Caki2 (cell line): ENCODE results near the gene SYNGR3. TPM values are rescaled to one million over a fixed set of nuclear protein-coding genes. Genes with fewer than 3 reads are reported as not detected.
A peak's percentile ranks its signal among the peaks of the same experiment; 100 is the strongest.
"Not testable (repeated sequence)": the region's sequence is repeated elsewhere in the genome, so short reads cannot be mapped to it uniquely, and the experiment has no call there.

Source experiments
- DNase-seq: peaks from one replicate; pipeline ENCODE4 v3.0.0-alpha.2; 2015; ENCODE audit warnings: low read depth
- in situ Hi-C: cut with HindIII; loops from 2 replicates; pipeline ENCODE4 v1.10.0; 2016; ENCODE audit warnings: low sequenced_read_pairs, low pct_unique_long_range_greater_than_20kb, mixed read lengths
- total RNA-seq: library from RNA; depleted of rRNA; stranded (reverse); fragments of >200 nt; shearing (Covaris generic); gene quantifications from 2 replicates; pipeline ENCODE4 v1.2.3, GENCODE V29; 2014; ENCODE audit warnings: low replicate concordance

SYNGR3 gene
- total RNA-seq, 1 experiment from 2014 or later = 44.9 TPM

DNA sequence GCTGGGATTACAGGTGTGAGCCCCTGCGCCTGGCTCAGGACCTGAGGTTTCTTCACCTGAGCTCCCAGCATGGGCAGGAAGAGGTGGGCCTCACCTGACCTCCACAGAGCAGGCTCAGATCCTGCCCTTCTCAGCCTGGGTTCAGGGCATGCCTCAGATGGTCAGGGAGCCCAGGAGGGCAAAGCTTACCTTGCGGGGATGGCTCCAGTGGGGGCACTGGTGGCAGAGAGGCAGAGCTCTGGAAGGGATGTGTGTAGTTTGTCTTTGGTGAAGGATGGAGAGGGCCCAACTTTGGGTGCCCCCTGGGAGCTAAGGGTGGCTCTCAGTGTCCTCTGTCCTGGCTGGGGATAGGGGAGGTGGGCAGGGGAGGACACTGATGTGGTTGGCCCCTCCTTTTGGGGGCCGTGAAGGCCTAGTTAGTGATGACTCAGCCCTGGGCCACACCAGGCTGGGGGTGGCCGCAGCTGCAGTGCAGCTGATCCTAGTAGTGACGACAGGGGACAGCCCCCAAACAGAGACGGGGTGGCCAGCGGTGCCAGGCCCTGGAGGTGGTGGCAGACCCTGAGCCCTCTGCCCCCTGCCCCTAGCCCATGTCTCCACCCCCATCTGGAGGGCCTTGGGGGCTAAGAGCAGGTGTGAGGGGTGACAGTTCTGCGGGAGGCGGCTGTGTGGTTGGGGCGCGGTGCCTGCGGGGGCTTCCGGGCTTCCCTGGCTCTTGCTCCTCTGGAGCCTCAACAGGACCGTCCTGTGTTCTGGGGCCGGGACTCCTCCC, 42.7 kb downstream of the SYNGR3 start:
- in situ Hi-C loops = loop anchor here (25.0 kb wide), 1 partner anchor 480 kb away; the partner anchor contains the start of genes AMDHD2 and ATP6V0C
- no peak for DNase-seq

DNA sequence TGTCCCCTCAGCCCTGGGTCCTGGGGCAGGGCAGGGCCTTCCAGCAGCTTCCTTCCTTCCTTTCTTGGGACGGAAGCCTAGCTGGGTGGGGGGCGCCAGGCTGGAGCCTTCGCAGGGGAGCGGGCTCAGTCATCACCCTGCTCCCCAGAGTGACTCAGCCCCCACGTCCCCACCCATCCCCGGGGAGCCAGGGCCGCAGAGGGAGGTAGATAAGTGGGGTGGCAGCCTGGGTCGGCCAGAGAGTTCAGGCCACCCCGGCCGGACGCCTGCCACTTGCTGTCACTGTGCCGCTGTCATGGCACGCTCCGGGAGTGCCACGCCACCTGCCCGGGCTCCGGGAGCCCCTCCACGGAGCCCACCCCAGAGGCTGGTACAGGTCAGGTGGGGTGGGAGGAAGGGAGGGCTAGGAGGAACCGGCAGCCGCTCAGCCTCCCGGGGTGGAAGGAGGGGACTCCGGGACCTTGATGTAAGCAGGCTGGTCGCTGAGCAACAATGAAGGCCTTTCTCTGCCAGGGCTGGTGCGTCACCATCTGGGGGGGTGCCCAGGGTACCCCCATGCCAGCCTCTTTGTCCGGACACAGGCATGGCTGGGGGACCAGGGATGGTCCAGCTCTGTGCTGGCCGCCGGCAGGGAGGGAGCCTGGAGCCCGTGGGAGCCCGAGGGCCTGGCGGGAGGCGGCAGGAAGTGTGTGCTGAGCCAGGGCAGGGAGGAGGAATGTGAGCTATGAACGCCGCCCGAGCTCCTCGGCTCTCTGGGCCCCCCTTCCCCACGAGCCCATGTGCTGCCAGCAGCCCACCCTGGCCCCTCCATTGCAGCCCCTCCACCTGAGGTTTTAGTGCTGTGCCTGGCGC, 43.5 kb downstream of the SYNGR3 start:
- no peak for DNase-seq
- in situ Hi-C loops = loop anchor here (25.0 kb wide), 1 partner anchor 479 kb away; the partner anchor contains the start of genes AMDHD2 and ATP6V0C

DNA sequence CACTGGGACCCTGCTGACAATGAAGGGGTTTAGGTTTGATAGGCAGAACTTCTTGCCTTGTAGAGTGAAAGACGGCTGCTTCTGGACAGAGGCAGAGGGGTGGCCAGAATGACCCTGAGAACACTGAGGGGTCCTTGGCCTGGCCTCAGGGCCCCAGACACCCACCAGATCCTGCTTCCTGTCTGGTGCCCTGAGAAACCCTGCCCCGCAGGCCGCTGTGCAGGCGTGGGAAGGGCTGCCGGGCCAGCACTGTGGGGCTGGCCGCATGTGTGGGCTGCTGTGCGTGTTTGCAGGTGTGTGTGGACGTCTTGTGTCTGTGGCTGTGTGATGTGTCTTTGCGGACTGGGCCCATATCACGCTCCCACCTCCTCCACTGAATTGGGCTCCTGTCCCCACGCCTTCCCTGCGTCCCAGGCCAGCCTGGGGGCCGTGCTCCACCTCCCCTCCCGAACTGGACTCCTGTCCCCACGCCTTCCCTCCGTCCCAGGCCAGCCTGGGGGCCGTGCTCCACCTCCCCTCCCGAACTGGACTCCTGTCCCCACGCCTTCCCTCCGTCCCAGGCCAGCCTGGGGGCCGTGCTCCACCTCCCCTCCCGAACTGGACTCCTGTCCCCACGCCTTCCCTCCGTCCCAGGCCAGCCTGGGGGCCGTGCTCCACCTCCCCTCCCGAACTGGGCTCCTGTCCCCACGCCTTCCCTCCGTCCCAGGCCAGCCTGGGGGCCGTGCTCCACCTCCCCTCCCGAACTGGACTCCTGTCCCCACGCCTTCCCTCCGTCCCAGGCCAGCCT, 44.3 kb downstream of the SYNGR3 start:
- in situ Hi-C loops = loop anchor here (25.0 kb wide), 1 partner anchor 478 kb away; the partner anchor contains the start of genes AMDHD2 and ATP6V0C

DNA sequence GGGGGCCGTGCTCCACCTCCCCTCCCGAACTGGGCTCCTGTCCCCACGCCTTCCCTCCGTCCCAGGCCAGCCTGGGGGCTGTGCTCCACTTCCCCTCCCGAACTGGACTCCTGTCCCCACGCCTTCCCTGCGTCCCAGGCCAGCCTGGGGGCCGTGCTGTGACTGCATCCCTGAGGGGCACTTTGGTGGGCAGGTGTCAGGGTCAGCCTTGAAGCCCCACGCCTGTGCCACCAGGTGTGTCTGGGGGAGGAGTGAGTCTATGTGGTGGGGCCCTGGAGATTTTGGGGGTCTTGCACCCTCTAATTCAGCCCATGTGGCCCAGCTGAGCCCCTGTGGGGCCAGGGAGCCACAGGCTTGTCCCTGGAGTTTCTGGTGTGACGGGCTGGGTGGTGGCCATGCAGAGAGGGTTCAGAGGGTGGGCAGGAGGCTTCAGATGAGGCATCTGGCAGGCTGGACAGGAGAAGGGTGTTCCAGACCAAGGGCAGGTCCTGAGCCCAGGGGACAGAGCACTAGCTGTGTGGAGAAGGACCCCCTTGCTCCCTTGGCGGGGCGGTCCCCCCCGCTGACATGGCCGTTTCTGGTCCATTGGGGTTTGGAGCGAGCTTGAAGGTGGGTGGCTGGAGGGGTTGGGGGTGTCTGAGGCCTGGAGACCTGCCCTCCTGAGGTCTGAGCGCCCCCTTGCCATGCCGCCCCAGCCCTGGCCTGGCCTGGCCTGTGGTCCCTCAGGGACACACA, 45.1 kb downstream of the SYNGR3 start:
- DNase-seq = no peak
- in situ Hi-C loops = loop anchor here (25.0 kb wide), 1 partner anchor 477 kb away; the partner anchor contains the start of genes AMDHD2 and ATP6V0C

More for the DNA sequence above, 44.3 kb downstream of the SYNGR3 start:
- not testable (repeated sequence) for DNase-seq

DNA sequence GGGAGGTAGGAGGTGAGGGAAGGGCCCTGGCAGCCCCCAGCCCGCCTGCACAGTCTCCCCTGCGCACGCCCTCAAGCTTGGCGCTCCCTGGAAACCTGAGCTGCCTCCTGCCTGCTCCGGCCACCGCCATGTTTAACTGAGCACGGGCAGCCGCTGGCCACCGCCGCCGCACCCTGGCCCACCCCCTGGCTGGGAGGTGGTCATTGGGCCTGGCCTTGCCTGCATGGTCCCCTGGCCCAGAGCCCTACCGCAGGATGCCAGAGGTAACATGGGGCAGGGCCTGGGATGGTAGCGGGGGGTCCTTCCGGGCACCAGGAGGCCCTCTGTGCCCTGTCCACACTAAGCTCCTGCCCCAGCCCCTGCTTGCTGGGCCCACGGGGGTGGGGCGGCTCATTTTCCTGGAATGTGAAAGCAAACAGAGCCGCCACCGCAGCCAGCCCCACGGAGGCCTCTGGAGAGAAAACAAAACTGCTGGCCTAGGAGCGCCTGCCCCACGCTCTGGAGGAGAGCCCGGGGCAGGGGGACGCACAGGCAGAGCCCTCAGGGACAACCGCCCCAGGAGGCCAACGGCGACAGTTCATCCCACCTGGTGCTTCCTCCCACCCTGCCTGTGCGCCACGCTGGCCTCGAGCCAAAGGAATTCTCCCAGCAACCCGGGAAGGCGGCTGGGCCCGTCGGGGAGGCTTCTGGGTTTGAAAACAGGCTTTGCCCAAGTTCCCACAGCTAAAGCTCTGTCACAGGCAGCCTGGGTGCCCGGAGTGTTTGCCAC, 45.8 kb downstream of the SYNGR3 start:
- DNase-seq = no peak
- in situ Hi-C loops = loop anchor here (25.0 kb wide), 1 partner anchor 477 kb away; the partner anchor contains the start of genes AMDHD2 and ATP6V0C

DNA sequence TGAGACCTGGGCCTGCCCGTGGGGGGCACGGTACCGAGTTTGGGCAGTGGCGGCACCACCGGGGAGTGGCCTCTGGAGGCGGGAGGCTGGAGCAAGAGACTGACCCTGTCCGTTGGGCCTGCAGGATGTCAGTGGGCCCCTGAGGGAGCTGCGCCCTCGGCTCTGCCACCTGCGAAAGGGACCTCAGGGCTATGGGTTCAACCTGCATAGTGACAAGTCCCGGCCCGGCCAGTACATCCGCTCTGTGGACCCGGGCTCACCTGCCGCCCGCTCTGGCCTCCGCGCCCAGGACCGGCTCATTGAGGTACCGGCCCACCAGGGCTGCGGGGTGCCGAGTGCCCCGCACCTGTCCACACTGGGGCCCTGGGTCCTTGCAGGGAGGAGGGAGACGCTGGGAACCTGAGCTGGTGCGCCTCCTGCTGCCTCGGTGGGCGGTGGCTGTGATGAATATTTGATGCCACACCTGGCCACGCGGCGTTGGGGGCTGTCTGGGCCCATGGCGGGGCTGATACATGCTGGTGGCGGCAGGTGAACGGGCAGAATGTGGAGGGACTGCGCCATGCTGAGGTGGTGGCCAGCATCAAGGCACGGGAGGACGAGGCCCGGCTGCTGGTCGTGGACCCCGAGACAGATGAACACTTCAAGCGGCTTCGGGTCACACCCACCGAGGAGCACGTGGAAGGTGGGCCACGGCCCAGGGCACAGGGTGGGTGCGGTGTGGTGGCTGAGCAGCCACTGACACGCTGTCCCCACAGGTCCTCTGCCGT, 46.6 kb downstream of the SYNGR3 start:
- DNase-seq = no peak
- in situ Hi-C loops = loop anchor here (25.0 kb wide), 1 partner anchor 476 kb away; the partner anchor contains the start of genes AMDHD2 and ATP6V0C

DNA sequence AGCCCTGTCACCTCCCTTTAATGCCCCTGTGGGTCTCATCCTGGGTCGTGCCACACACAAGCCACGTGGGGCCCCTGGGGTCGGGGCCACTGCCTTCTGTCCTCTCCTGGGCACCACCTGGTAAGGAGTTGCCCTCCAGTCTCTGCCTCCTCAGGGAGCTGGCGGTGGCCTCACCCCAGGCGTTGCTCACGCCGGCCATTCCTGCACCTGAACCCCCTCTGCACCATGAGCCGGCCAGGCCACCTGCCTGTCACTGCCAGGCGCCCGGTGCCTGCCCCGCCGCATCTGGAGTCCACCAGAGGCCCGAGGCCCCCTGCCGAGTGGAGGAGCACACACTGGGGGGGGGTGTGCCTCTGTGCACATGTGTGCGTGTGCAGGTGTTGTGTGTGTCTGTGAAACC, 47.3 kb downstream of the SYNGR3 start:
- no peak for DNase-seq

DNA sequence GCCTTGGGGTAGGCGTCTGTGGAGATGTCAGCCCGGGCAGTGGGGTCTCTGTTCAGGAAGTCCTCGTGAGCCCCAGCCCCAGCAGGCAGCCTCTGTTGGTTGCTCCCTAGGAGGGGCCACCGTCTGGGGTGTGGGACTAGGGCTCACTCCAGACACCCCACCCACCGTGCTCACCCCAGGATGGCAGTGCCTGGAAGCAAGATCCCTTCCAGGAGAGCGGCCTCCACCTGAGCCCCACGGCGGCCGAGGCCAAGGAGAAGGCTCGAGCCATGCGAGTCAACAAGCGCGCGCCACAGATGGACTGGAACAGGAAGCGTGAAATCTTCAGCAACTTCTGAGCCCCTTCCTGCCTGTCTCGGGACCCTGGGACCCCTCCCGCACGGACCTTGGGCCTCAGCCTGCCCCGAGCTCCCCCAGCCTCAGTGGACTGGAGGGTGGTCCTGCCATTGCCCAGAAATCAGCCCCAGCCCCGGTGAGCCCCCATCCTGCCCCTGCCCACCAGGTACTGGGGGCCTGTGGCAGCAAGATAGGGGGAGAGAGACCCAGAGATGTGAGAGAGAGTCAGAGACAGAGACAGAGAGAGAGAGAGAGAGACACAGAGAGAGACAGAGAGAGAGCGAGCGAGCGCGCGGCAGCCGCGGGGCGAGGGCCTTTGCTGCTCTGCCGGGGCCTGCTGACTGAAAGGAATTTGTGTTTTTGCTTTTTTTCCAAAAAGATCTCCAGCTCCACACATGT, 48.0 kb downstream of the SYNGR3 start:
- in situ Hi-C loops = loop anchor here (25.0 kb wide), 1 partner anchor 474 kb away; the partner anchor contains the start of genes AMDHD2 and ATP6V0C
- DNase-seq = no peak

More for the DNA sequence above, 47.3 kb downstream of the SYNGR3 start:
- in situ Hi-C loops = loop anchor here (25.0 kb wide), 1 partner anchor 475 kb away; the partner anchor contains the start of genes AMDHD2 and ATP6V0C

DNA sequence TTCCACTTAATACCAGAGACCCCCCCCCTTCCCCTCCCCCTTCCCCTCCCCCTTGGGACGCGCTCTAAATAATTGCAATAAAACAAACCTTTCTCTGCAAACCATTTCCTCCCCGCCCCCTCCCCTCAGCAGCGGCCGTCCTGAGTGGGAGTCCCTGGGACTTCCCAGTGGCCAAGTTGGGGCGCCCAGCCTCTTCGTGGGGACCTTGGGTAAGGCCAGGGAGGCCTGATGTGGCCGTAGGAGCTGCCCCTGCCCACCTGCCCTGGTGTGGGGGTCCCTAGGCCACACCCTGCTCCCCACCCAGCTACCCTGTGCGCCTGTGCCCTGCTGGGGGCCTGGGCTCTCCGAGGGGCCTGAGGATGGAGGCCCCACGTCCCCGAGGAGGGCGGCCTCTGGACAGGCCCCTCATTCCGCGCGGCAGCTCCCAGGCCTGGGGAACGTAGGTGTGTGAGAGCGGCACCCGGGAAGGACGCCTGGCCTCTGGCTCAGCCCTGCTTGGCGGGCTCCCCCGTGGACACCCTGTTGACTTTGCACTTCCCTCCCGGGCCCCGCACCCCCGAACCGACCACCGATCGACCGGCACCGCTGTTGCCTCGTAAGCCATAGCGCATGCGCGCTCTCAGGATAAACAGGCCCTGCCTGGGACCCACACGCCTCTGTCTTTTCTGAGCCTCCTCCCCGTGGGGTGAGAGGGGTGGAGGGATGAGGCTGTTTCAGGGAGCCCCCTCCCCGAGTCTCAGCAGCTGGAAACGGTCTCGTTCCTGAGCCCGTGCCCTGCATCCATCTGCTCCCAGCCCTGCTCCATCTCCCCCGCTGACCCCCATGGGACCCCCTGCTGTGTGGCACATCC, 48.8 kb downstream of the SYNGR3 start:
- in situ Hi-C loops = loop anchor here (25.0 kb wide), 1 partner anchor 474 kb away; the partner anchor contains the start of genes AMDHD2 and ATP6V0C
- no peak for DNase-seq

DNA sequence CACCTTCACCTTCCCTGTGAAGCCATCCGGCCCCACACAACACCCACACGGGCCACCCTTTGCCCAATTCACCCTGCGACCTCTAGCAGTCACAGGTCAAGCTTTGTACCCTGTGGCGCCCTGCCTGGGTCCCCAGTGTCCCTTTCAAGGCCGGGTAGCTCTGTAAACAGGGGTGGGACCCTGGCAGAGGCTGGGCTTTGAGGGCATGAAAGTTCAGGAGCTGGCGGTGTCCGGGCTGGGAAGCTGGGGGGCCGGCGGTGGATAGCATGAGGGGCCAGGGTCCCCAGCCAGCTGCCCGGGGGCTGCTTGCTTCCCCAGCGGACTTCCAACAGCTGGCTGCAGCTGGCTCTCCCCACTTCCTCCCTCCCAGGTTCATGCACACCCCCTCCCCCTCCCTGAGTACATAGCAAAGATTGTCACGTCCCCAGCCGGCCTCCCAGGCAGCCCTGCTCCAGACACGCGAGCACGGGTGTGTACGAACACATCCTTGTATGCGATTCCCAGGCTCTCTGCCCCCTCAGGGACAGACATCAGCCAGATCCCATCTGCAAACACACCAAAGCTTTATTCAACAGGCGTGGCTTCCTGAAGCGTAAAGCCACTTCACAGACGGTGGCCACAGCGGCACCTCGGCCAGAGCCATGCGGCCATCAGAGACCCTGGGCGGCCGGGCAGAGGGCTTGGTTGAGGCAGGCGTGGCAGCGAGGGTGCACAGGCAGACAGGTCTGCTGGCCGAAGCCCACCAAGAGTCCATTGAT, 49.7 kb downstream of the SYNGR3 start:
- no peak for DNase-seq
- in situ Hi-C loops = loop anchor here (25.0 kb wide), 1 partner anchor 473 kb away; the partner anchor contains the start of genes AMDHD2 and ATP6V0C

DNA sequence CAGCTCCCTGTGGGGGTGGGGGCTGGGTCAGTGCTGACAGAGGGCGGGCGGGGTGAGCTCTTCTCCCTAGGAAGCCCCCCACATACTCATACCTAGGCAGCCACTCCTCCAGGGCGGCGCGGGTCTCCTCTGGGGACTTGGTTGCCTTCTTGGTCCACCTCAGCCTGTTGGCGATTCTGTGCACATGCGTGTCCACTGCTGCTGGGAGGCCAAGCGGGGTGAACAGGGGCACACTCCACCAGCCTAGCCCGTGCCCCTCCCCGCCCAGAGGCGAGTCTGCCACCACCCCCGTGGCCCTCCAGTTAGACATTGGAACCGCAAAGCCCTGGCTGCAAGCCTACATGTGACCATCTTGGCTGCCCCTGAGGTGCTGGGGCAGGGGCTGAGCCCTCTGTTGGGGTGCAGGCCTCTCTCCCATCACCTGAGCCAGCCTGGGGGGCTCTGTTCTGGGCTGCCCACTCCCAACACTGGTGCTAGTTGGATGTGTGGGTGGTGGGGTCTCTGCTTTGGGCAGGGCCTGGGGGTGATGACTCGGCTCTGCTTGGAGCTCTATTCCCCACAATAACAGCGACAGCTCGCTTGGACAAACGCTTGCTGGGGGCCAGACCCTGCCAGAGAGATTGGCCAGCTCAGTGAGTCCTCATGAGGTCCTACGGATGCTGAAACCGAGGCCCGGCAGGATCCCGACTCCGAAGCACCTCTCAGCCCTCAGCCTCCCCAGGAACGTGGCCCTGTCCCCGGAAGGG, 50.4 kb downstream of the SYNGR3 start:
- in situ Hi-C loops = loop anchor here (25.0 kb wide), 1 partner anchor 472 kb away; the partner anchor contains the start of genes AMDHD2 and ATP6V0C
- no peak for DNase-seq

DNA sequence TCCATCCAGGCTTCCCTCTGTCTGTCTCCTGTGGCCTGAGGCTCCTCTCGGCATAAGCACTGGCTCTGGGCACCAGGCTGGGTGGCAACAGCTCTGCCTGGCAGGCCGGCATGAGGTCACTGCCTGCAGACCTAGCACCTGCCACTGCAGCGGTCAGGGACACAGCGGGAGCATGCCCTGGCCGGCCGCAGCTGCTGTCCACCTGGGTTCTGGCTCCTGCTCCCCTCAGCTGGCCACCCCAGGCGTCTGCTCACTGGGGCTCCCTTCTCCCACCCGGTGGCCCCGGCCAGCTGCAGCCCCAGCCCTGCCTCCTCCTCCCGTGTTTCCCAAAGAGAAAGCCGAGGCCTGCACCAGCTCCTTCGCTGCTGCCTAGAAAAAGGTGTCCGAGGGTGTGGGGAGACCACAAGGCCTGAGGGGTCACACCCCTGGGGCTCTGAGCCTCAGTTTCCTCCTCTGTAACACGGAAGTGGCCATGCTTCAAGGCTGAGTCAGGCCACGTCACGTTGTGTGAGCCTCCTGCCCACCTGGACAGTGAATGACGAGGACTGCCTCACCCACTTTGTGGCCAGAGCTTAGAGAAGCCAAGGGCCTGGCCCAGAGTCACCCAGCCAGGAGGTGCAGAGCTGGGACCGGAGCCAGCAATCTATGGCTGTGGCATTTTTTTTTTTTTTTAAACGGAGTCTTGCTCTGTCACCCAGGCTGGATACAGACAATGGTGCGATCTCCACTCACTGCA, 51.2 kb downstream of the SYNGR3 start:
- peak; percentile 85 for DNase-seq
- in situ Hi-C loops = loop anchor here (25.0 kb wide), 1 partner anchor 471 kb away; the partner anchor contains the start of genes AMDHD2 and ATP6V0C
